ENCODE measurements around the gene PAQR5.

Gene PAQR5

DNA sequence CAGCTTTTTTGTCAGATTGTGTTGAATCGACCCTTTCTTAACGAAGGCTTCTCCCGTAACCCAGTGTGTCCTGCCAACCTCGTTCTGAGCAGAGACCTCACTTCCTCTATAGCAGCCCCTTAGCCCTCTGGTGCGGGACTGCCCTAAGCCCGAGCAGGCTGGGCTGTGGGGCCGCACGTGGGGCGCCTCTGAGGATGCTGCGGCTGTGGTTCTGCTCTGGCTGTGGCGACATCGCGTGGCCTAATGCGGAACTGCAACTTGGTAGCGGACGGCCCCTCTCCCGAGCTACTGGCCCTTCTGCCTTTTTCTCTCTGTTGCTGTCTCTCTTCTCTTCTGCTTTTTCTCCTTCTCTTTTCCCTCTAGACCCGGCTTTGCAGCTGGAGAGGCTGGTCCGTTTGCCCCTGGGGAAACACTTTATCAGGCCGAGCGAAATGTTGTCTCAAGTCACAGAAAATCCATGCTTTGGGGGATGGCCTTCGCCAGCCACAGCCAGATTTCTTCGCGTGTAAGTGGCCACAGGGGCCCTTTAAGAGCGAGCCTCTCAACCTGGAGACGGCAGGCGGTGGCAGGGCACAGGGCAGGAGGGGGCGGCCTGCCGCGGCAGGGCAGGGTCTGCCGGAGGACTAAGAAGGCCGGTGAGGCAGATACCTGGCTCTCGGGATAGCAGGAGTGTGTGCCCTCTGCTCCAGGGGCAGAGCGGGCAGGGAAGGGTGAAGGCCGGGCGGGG is 96.0 kb downstream of the PAQR5 start:
- no peak overlapping the region for H3K4me3 ChIP-seq (ENCODE audit: low read length)
- no peak for TF ChIP-seq ZNF274 (IDR thresholded peaks at IDR 0.05; ENCODE audit: low read depth, low read length)

DNA sequence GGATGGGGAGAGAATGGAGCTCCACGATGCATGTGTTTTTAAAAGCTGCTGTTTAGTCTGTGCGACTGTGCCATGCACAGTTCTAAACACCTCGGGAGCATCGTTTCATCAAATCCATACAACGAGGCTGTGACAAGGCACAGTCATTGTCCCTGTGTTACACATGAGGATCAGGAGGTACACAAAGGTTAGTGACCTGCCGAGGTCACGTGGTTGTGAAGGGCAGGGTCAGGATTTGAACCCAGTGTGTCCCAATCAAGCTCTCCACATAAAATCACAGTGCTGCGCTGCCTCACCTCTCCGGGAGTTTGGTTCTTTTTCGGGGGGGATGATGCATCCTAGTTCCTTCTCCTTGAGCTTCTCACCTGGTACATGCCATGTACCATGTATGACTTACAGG is 96.7 kb downstream of the PAQR5 start:
- H3K4me3 ChIP-seq (ENCODE audit: low read length) = no peak overlapping the region
- no peak for TF ChIP-seq ZNF274 (IDR thresholded peaks at IDR 0.05; ENCODE audit: low read depth, low read length)

DNA sequence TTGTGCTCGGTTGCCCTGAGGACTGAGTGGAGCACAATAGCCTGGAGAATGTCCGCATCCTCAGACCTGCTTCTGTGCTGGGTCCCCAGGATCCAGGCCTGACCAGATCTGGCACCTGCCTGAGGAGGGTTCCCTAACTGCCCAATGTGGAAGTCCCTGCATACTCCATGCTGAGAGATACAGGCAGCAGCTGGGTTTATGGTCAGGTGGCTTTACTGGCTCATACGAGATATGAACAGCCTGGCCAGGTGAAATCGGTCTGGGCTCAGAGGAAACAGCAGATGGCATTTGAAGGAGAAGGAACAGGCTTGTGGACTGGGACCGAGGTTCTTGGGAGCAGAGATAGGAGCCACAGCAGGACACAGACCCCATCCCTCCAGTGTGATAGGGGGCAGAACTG is 97.3 kb downstream of the PAQR5 start:
- no peak for TF ChIP-seq ZNF274 (IDR thresholded peaks at IDR 0.05; ENCODE audit: low read depth, low read length)
- H3K4me3 ChIP-seq (ENCODE audit: low read length) = no peak overlapping the region

DNA sequence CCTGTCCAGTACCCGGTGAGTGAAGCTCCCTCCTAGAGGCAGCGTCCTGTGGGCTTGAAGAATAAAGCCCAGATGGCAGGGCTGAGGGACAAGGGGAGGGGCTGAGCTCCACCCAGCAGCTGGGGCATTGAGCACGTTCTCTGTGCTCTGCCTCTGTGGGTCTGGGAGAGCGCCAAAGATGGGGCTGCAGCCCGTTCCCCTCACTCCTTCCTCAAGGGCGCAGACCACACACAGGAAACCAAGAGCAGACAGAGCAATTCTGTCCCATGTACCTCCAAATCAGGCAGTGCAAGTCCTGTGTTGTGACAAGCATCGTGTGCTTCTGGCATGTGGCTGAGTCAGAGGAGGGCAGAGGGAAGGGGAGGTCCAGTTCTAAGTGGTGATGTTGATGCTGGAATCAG is 99.8 kb downstream of the PAQR5 start:
- H3K4me3 ChIP-seq (ENCODE audit: low read length) = no peak overlapping the region
- TF ChIP-seq ZNF274 (IDR thresholded peaks at IDR 0.05; ENCODE audit: low read depth, low read length) = no peak

DNA sequence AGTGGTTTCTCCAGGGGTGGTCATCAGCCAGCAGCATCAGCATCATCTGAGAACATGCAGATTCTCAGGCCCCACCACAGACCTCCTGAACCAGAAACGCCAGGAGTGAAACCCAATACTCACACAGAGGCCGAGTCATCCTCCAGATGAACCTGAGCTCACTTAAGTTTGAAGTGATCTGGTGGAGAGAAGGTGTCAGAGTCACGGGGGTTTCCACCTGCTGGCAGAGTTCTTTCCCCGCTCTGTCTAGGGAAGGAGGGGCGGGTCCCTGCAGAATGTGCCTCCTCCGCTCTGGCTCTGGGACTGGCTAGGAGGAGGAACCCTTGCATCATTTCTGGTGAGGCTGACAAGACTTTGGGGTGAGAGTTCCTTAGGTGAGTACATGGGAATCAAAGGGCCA is 102.1 kb downstream of the PAQR5 start:
- TF ChIP-seq ZNF274 (IDR thresholded peaks at IDR 0.05; ENCODE audit: low read depth, low read length) = no peak
- no peak overlapping the region for H3K4me3 ChIP-seq (ENCODE audit: low read length)

DNA sequence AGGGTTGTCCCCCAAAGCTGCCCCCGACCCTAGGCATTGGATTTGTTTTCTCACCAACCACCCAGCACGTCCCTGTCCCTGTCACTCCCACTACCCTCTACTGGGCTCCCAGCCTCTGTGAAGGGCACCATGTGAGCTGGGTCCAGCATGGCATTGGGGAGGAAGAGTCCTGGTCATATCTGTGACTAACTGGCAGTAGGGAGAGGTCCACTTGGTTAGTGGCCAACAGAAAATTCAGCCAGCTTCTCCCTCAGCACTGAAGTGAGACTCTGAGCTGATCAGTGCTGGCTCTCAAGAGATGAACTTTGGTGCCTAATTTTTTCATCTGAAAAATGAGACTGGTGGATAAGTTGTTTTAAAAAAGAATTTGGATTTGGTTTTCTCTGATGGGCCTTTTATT is 104.1 kb downstream of the PAQR5 start:
- no peak overlapping the region for H3K4me3 ChIP-seq (ENCODE audit: low read length)
- no peak for TF ChIP-seq ZNF274 (IDR thresholded peaks at IDR 0.05; ENCODE audit: low read depth, low read length)

DNA sequence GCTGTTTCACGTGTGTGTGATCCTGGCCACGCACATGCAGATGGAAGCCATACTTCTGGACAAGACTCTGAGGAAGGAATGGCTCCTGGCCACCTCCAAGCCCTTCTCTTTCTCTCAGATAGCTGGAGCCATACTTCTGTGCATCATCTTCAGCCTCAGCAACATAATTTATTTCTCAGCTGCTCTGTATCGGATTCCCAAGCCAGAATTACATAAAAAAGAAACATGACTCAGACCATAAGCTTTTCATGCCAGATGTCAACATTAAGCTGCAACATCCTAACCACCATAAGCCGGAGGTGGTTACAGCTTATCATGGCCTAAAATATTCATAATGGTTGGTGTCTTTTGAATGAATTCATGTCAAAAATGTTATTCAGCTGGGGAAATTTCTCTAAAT is 104.9 kb downstream of the PAQR5 start:
- no peak for TF ChIP-seq ZNF274 (IDR thresholded peaks at IDR 0.05; ENCODE audit: low read depth, low read length)
- H3K4me3 ChIP-seq (ENCODE audit: low read length) = no peak overlapping the region

DNA sequence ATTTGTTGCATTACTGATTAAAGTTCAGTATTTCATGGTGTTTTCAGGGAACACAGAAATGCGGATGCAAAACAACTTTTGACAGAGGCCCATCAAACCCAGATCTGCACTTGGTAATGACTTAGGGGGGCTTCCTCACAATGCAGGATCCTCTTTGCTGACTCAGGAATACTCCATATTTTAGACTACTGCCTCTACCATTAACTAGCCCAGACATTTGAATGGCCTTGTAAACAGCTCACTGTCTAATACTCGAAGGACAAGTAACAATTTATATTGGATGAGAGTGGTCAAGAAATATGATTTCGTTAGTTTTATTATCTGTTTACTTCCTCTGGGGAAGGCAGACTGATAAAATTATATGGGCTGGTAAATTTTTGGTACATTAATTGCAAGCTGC is 106.4 kb downstream of the PAQR5 start:
- no peak for TF ChIP-seq ZNF274 (IDR thresholded peaks at IDR 0.05; ENCODE audit: low read depth, low read length)
- no peak overlapping the region for H3K4me3 ChIP-seq (ENCODE audit: low read length)

DNA sequence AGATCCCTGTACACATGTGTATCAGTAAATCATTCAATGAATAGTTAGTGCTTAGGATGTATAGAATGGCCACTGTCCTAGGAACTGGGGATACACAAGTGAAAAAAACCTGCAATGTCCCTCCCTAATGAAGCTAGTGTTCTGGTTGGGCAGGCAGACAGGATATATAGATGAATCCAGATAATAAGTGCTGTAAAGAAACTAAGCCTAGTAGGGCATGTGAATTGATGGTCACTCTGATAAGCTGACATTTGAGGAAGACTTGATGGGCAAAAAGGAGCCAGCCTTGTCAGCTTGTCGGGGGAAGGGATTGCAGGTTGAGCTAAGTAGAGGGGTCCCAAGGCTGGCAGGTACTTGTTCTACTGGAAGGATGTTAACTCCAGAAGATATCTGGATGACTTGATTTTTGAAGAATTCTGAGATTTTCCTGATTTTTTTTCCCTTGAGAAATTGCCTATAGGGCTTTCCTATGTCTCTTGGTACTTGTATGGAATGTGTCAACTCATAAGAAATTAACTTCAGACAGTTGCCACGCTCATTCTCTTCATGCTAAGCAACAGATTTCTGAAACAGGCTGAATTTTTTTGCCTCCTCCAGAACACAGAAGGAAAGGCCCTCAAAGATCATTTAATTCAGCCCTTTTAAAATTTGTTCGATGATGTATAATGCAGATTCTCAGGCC is 109.1 kb downstream of the PAQR5 start:
- H3K4me3 ChIP-seq (ENCODE audit: low read length) = no peak overlapping the region
- no peak for TF ChIP-seq ZNF274 (IDR thresholded peaks at IDR 0.05; ENCODE audit: low read depth, low read length)

DNA sequence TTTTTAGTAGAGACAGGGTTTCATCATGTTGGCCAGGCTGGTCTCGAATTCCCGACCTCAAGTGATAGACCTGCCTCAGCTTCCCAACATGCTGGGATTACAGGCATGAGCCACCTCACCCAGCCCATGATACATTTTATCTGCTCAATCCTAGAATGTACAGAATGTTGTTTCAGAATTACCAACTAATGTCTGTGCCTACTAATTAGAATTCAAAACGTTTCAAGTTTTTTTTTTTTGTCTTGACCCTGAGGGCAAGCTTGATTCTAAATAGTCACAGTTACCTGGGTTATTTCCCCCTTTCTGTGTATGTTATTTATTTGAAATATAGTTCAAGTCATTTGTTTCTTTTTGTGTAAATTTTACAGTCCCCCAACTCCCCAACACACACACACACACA is 110.1 kb downstream of the PAQR5 start:
- TF ChIP-seq ZNF274 (IDR thresholded peaks at IDR 0.05; ENCODE audit: low read depth, low read length) = no peak
- H3K4me3 ChIP-seq (ENCODE audit: low read length) = no peak overlapping the region

DNA sequence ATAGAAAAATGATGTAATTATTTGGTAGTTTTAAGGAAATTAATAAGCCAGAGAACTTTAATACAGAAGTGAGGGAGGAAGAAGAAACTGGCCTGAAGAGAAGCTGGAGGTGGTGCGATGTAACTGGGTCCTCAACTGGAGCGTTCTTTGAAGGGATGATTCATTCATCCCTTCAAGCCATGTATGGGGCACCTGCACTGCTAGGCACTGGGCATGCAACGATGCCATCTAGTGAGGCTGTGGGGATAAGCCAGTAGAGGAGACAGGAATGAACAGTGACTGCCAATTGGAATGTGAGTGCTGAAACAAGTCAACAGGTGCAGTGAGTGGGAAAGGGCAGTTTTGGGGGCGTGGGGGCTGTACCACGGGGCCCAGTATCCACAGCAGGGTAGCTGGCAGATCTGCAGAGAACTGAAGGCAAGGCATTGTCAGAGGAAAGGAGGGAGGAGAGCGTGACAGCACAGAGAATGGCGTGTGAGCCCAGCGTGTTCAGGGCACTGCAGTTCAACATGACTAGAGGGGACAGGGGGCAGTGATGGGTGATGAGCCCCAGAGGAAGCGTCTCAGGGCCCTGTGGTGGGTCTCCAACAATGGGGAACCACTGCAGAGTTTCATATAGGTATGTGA is 111.6 kb downstream of the PAQR5 start:
- TF ChIP-seq ZNF274 (IDR thresholded peaks at IDR 0.05; ENCODE audit: low read depth, low read length) = no peak

DNA sequence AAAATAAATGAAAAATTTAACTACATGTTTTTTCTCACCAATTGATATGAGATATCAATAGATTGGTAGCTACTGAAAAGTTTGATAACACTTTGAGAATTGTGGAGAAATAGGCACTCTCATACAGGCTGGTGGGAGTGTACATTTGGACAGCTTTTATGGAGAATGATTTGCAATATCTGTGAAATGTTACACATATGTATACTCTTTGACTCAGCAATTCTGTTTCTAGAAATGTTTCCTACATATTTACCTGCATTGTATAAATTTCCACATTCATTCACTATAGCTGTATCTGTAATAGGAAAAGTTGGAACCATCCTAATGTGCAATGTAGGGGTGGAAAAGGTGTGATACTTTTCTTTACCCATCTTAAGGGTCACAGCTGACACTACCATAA is 113.6 kb downstream of the PAQR5 start:
- no peak for TF ChIP-seq ZNF274 (IDR thresholded peaks at IDR 0.05; ENCODE audit: low read depth, low read length)
- H3K4me3 ChIP-seq (ENCODE audit: low read length) = no peak overlapping the region

More for the DNA sequence above, 111.6 kb downstream of the PAQR5 start:
- no peak overlapping the region for H3K4me3 ChIP-seq (ENCODE audit: low read length)

DNA sequence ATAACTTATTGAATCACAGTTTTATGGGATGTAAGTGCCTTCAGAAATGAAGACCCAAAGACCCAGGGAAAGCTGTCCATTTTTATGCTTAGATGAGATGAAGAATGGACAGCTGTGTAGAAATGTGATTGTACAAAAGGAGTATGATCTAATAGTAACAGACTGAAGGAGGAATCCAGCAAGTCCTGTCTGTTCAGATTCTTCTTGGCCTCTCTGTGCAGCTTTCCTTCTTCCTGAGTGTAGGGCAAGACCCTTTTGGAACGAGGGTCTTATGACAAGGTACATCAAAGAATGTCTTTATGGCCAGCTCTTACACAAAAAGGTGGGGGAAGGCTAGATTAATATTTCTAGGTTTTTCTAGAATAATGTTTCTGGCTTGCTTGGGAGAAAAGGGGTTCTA is 114.0 kb downstream of the PAQR5 start:
- no peak overlapping the region for H3K4me3 ChIP-seq (ENCODE audit: low read length)
- no peak for TF ChIP-seq ZNF274 (IDR thresholded peaks at IDR 0.05; ENCODE audit: low read depth, low read length)

DNA sequence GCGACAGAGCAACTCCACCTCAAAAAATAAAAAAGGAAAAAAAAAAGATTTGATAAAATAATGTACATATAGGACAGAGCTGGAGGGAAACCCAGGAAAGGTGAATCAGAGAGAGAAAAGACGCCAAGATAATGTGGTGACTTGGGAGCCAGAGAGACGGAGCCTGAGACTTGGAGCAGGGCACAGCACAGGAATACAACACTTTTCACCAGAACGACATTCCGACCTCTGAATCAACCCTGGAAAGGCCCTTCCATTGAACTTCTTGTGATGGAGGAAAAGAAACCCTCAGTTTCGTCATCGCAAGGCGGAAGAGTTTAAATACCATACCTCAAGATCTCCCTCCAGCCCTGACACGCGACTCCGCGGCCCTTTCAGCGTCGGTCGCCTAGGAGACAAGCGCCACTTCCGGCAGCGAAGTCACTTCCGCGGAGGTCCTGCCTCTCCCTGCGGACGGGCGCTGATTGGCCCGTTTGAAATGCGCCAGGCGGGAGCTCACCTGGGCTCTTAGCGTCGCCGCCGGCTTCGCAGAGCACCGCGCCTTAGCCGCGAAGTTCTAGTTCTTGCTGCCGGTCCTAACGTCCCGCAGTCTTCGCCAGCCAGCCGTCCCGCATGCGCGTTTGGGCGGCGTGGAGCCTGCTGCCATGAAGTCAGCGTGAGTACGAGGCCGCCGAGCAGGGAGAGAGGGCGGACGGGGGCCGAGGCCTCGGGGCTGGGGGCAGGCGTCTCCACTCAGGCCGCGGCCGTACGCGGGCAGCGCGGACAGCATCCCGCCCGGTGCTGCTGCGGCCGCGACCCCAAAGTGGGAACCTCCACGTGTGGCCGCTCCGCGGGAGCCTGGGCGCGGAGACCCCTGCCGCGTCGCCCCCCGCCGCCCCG is 115.3 kb downstream of the PAQR5 start, which contains the start of gene KIF23:
TSS of gene KIF23 (plus strand) at position 528 of the 879 bp plus-strand sequence. CDS start at position 645, 117 bp downstream.
- peak within 1 kb of the TSS; percentile 83 for H3K4me3 ChIP-seq (ENCODE audit: low read length)
- no peak for TF ChIP-seq ZNF274 (IDR thresholded peaks at IDR 0.05; ENCODE audit: low read depth, low read length)

All from GM08714 (cell line).